GM12878 (cell line): ENCODE data around the gene COQ4. TPM values are rescaled to one million over a fixed set of nuclear protein-coding genes. Genes with fewer than 3 reads are reported as not detected.

Experiments used
- ATAC-seq: fragments of 200-7000 bp; cut with Tn5 transposase; 3 replicates; pipeline ENCODE4 v1.9.1; 2020; ENCODE audit warnings: mild to moderate bottlenecking, moderate library complexity
- BruUV-seq: library from RNA; stranded (reverse); fragments of 400-500 nt; replicated peaks from 2 replicates; lab custom pipeline; 2021; lab: Mats Ljungman, UMichigan
- CTCF ChIA-PET: fragments of 300-600 bp; sonication (Branson Sonifier 250); formaldehyde crosslinking; extraction: SDS; loops from one replicate; lab custom pipeline; 2021; ENCODE audit warnings: inconsistent platforms; lab: Yijun Ruan, JAX
- POLR2A ChIA-PET: fragments of 350-600 bp; formaldehyde crosslinking; extraction: SDS; loops from one replicate; lab custom pipeline; 2021; ENCODE audit warnings: inconsistent platforms; lab: Charles Lee
- RAD21 ChIA-PET: fragments of 300-600 bp; sonication (Branson Sonifier 250); formaldehyde crosslinking; loops from one replicate; lab custom pipeline; 2023; ENCODE audit warnings: antibody characterized with exemption; ENCODE audit not compliant: unreplicated experiment; lab: Charles Lee
- SMC1A ChIA-PET: fragments of 300-600 bp; sonication (Branson Sonifier 250); formaldehyde crosslinking; loops from one replicate; lab custom pipeline; 2023; ENCODE audit not compliant: unreplicated experiment, uncharacterized antibody; lab: Charles Lee
- DNase-seq: peaks from one replicate; pipeline ENCODE4 v3.0.0-alpha.2; 2011; ENCODE audit warnings: low read depth, low spot score
- FAIRE-seq: peaks from 3 replicates; lab custom pipeline; 2011; peaks lifted over from hg19 to GRCh38; lab: Jason Lieb, UNC
- H2AFZ ChIP-seq: 2 replicates; pipeline ENCODE4 v1.6.0; 2011; ENCODE audit warnings: low read depth, low read length, control low read depth; ENCODE audit not compliant: control insufficient read depth
- H3K27ac ChIP-seq: 2 replicates; pipeline ENCODE4 v1.5.1; 2011; ENCODE audit warnings: control low read depth; ENCODE audit not compliant: control insufficient read depth, insufficient read depth
- H3K27me3 ChIP-seq, 2 experiments: replicated peaks in 1 of 2; 2 replicates each; pipeline versions ENCODE4 v1.6.0 to v1.6.1; 2011; ENCODE audit warnings: low read length in 1 of 2; ENCODE audit not compliant: control insufficient read depth in 2 of 2, insufficient read depth in 2 of 2
- H3K36me3 ChIP-seq, 2 experiments: 2 replicates each; pipeline ENCODE4 v1.5.1; 2011; ENCODE audit warnings: low read length in 1 of 2; ENCODE audit not compliant: control insufficient read depth in 2 of 2, insufficient read depth in 2 of 2
- H3K4me1 ChIP-seq: 2 replicates; pipeline ENCODE4 v1.6.1; 2011; ENCODE audit warnings: mild to moderate bottlenecking, low read length, moderate library complexity, mixed read lengths; ENCODE audit not compliant: control insufficient read depth, insufficient read depth
- H3K4me2 ChIP-seq: 2 replicates; pipeline ENCODE4 v1.6.0; 2011; ENCODE audit warnings: control low read depth; ENCODE audit not compliant: control insufficient read depth, insufficient read depth
- H3K4me3 ChIP-seq: fragments of 200-600 bp; sonication (generic); 2 replicates; pipeline ENCODE4 v1.5.1; 2016
- H3K79me2 ChIP-seq: 2 replicates; pipeline ENCODE4 v1.6.0; 2011; ENCODE audit warnings: low read length; ENCODE audit not compliant: control insufficient read depth, insufficient read depth
- H3K9ac ChIP-seq: 2 replicates; pipeline ENCODE4 v1.8.0; 2011; ENCODE audit warnings: low read length, control low read depth, mixed read lengths; ENCODE audit not compliant: control insufficient read depth, insufficient read depth
- H3K9me3 ChIP-seq: replicated peaks from 3 replicates; pipeline ENCODE4 v1.5.1; 2011; ENCODE audit warnings: mild to moderate bottlenecking, low read length; ENCODE audit not compliant: control insufficient read depth, insufficient read depth
- H4K20me1 ChIP-seq: 2 replicates; pipeline ENCODE4 v1.6.0; 2011; ENCODE audit not compliant: control insufficient read depth, insufficient read depth
- BACH1 ChIP-seq: fragments of 450-650 bp; IDR thresholded peaks from 2 replicates; pipeline ENCODE4 v1.6.1; 2017; ENCODE audit warnings: mild to moderate bottlenecking, borderline replicate concordance
- BHLHE40 ChIP-seq, 2 experiments: fragments of 450-650 bp in 1 of 2; IDR thresholded peaks; 2 replicates each; pipeline ENCODE4 v1.6.1; 2011 to 2017; ENCODE audit warnings: low read depth in 2 of 2, borderline replicate concordance in 1 of 2, improper control_type of control experiment in 1 of 2, low read length in 1 of 2, mild to moderate bottlenecking in 1 of 2
- CHD1 ChIP-seq: IDR thresholded peaks from 2 replicates; pipeline ENCODE4 v1.6.1; 2012; ENCODE audit warnings: low read depth, low read length, improper control_type of control experiment
- EGR1 ChIP-seq, 2 experiments: IDR thresholded peaks; 1 replicate in 1 of 2; 2 replicates in 1 of 2; pipeline ENCODE4 v1.6.1; 2011 to 2012; ENCODE audit warnings: low read depth in 2 of 2, low read length in 2 of 2, borderline replicate concordance in 1 of 2, mild to moderate bottlenecking in 1 of 2, moderate library complexity in 1 of 2
- SREBF2 ChIP-seq: IDR thresholded peaks from 2 replicates; pipeline ENCODE4 v1.6.1; 2012; ENCODE audit warnings: mild to moderate bottlenecking, low read length
- ZNF687 ChIP-seq: fragments of 450-650 bp; IDR thresholded peaks from 2 replicates; pipeline ENCODE4 v1.6.1; 2017; ENCODE audit warnings: mild to moderate bottlenecking, moderate library complexity
- ZSCAN29 ChIP-seq: fragments of 450-650 bp; IDR thresholded peaks from 2 replicates; pipeline ENCODE4 v1.6.1; 2017; ENCODE audit warnings: mild to moderate bottlenecking, moderate library complexity
- WGBS: methylation state at CpG from one replicate; pipeline ENCODE4 v1.1.6; 2016; ENCODE audit warnings: low lambda C conversion rate; ENCODE audit not compliant: insufficient replicate concordance, insufficient coverage; ENCODE audit errors: missing lambda C conversion rate; 5-methylcytosine and 5-hydroxymethylcytosine counted together
- in situ Hi-C: fragments of 300-500 bp; cut with MboI; formaldehyde crosslinking; loops from 9 replicates; pipeline ENCODE4 v1.14.3; 2018; ENCODE audit warnings: mixed read lengths
- intact Hi-C: fragments of 100-400 bp; cut with micrococcal nuclease; formaldehyde crosslinking; loops from one replicate; pipeline ENCODE4 v1.14.2; 2022; ENCODE audit not compliant: unreplicated experiment
- polyA plus RNA-seq, 11 experiments: library from polyadenylated mRNA; depleted of rRNA in 4 of 11; unstranded in 6 of 11; stranded (reverse) in 5 of 11; fragments of >200 nt; fragmentation: Nextera tagmentation in 4 of 11; fragmentation: Illumina TruSeq in 1 of 11; extraction: Ambion mirVana in 4 of 11; extraction: Trizol in 1 of 11; gene quantifications; 1 replicate in 1 of 11; 2 replicates in 10 of 11; pipeline versions ENCODE4 v1.2.1 to v1.2.3, GENCODE V29; 2011 to 2016; ENCODE audit warnings: inconsistent platforms in 2 of 11, missing spikeins in 2 of 11, low read depth in 1 of 11
- total RNA-seq, 4 experiments: library from RNA; depleted of rRNA in 3 of 4; stranded (reverse); fragments of >200 nt in 3 of 4; fragmentation: Illumina TruSeq in 1 of 4; extraction: Trizol in 1 of 4; gene quantifications; 2 replicates each; pipeline versions ENCODE4 v1.2.1 to v1.2.3, GENCODE V29; 2013 to 2021

COQ4 gene
- total and polyA plus RNA-seq, 10 of the 15 experiments (the other 5 are each of a cell fraction or from before 2014, with no cell fraction given), result 3.8 to 64.1 (median 38.6) TPM

GRCh38 chr9:128340691-128341434 lies 18.2 kb downstream of the COQ4 start:
- peaks cover 0 to 3% of the 10 kb centered on the region in 2 experiments; a peak in 1 of 4 replicates for H3K36me3 ChIP-seq
- ChIA-PET POLR2A (interaction anchor here (0.6 kb wide), 1 partner anchor 30 kb away, joined by 3 read pairs; the partner anchor contains the start of gene URM1), RAD21 (interaction anchor here (0.6 to 1.3 kb wide), 11 partner anchors 20 to 216 kb away, joined by 3 to 13 read pairs (median 4); partner anchors contain the start of gene CIZ1), CTCF (interaction anchor here (0.7 to 2.1 kb wide), 28 partner anchors 9 to 223 kb away, joined by 3 to 34 read pairs (median 4); partner anchors contain the start of genes CERCAM, SWI5 and TRUB2), SMC1A (interaction anchor here (0.6 to 1.3 kb wide), 9 partner anchors 41 to 268 kb away, joined by 3 to 23 read pairs (median 4); partner anchors contain the start of gene BBLN)
- 0 out of 2 replicates have a peak overlapping the region, but pooled peaks have one; percentile 11 for H3K27ac ChIP-seq
- in situ Hi-C loops, result no loop called here
- TF ChIP-seq CHD1 (no peak), ZNF687 (no peak), EGR1 (IDR thresholded peaks at IDR 0.05; ENCODE audit: borderline replicate concordance in 1 of 2, low read depth in 2 of 2, low read length in 2 of 2) (peak; percentile 19 to 49; a peak in 2 of 3 replicates), SREBF2 (no peak), BHLHE40 (IDR thresholded peaks at IDR 0.05; ENCODE audit: borderline replicate concordance in 1 of 2, low read depth in 2 of 2, low read length in 1 of 2) (peak in 1 of 2 experiments; percentile 34; a peak in 1 of 4 replicates), ZSCAN29 (peak; percentile 75), BACH1 (0 out of 2 replicates have a peak, but pooled peaks have one; percentile 10)
- FAIRE-seq (no peak), DNase-seq (no peak), ATAC-seq (peak; percentile 72)
- no TSS peak for BruUV-seq
- H4K20me1 ChIP-seq, result no peaks in the 10 kb centered on the region
- peak overlapping the region; percentile 55 for H3K9ac ChIP-seq
- no peaks in the 10 kb centered on the region for H3K79me2 ChIP-seq
- intact Hi-C loops, result loop anchor here (1.0 to 5.0 kb wide), 3 partner anchors 19 to 214 kb away; partner anchors contain the start of genes COQ4, PTGES2 and TRUB2
- no peaks in the 10 kb centered on the region for H3K9me3 ChIP-seq
- WGBS, result 2% methylated on average over 46 of the region's 48 CpGs
- H3K4me3 ChIP-seq, result peak overlapping the region; percentile 87
- H3K4me1 ChIP-seq, result no peaks in the 10 kb centered on the region
- peak overlapping the region; percentile 74 for H3K4me2 ChIP-seq
- H3K27me3 ChIP-seq, result no peaks in the 10 kb centered on the region
- H2AFZ ChIP-seq, result peak overlapping the region; percentile 73
